M059J (cell line): ENCODE data around the gene NFAT5. TPM values are rescaled to one million over a fixed set of nuclear protein-coding genes. Genes with fewer than 3 reads are reported as not detected.
"Not testable (repeated sequence)": the region's sequence is repeated elsewhere in the genome, so short reads cannot be mapped to it uniquely, and the experiment has no call there.

ENCODE experiments used
- DNase-seq: peaks from one replicate; pipeline ENCODE4 v3.0.0-alpha.2; 2012; ENCODE audit warnings: low read depth
- total RNA-seq: library from RNA; depleted of rRNA; stranded (reverse); fragments of >200 nt; shearing (Covaris generic); gene quantifications from 2 replicates; pipeline ENCODE4 v1.2.3, GENCODE V29; 2014

The NFAT5 gene
- total RNA-seq, 1 experiment from 2014 or later = 34.5 TPM

- DNase-seq = not testable (repeated sequence)
These were observed 71.6 kb downstream of the NFAT5 start for GRCh38 chr16:69637206-69637865.

- DNase-seq = not testable (repeated sequence)
These were observed 78.2 kb downstream of the NFAT5 start for GRCh38 chr16:69643997-69644396.

- no peak for DNase-seq
These were observed 79.0 kb downstream of the NFAT5 start for GRCh38 chr16:69644790-69645189.

GRCh38 chr16:69647020-69647419 lies 81.3 kb downstream of the NFAT5 start:
- no peak for DNase-seq

- DNase-seq = no peak
These were observed 85.5 kb downstream of the NFAT5 start for GRCh38 chr16:69651217-69651616.

DNA sequence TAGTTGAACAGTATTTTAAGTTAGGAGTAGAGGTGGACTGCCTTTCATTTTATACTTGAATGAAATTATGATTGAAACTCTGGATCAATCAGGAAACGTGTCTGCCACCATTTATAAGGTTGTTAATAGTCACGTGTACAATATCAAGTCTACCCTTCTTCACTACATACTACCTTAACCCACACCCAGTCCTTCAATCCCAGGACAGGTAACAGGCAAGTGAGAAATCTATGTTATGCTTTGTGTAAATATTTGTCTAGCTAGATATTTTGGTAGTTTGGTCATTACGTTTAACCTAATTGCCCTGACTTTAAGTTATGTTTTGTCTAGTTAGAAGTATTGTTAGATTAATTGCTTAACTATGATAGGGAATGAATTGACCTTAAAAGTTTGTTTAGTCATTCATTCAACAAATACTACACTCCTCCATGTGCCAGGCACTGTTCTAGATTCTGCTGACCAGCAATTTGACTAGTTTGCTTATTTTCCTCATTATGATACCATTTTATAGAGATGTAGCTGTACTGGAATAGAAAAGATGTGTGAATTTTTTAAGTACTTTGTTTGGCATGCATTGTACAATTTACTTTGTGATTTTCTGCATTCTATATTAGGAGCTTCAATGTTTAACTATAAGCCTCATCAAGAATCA lies 88.6 kb downstream of the NFAT5 start:
- DNase-seq = no peak

GRCh38 chr16:69660166-69660565 lies 94.4 kb downstream of the NFAT5 start:
- DNase-seq = no peak

GRCh38 chr16:69662901-69663300 lies 97.1 kb downstream of the NFAT5 start:
- DNase-seq = no peak

DNA sequence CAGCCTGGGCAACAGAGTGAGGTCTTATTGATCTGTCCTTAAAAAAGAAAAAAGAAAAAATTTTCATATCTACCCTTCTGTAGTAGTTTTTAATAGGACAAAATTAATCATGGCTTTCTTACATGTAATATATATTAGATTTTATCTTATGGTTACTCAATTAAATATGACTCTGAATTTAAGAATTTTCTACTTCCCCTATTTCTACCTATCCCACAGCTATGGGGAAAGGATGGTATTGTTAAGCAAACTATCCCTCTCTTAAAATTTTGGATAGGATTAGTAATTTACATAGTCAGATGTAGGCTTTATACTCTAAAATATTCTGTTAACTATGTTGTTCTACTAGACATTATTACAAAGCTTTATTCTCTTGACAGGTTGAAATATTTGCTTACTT lies 98.1 kb downstream of the NFAT5 start:
- DNase-seq = no peak

GRCh38 chr16:69669577-69669976 lies 103.8 kb downstream of the NFAT5 start:
- no peak for DNase-seq

GRCh38 chr16:69672315-69672997 lies 106.7 kb downstream of the NFAT5 start:
- no peak for DNase-seq

DNA sequence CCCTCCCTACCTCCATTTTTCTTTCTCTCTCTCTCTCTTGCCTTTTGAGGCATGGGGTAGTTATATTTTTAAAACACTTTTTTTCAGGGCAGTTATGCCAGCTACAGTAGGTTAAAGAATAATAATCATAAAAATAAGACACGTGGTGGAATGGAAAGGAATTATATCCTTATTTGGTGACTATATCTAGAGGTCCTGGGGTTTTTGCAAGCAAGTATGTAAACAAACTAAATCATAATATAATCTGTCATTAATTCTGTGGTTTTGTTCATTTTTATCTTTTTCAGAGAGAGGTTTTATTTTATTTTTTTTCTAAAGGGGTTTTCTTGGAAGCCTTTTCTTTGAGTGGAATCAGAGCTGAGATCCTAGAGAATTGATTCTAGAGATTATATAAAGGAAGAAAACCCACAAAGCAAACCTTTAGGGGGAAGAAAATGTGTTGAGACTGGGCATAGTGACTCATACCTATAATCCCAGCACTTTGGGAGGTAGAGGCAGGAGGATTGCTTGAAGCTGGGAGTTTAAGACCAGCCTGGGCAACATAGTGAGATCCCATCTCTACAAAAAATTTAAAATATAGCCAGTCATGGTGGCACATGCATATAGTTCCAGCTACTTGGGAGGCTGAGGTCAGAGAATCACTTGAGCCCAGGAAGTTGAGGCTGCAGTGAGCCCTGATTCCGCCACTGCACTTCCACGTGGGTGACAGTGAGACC lies 107.4 kb downstream of the NFAT5 start:
- peak; percentile 17 for DNase-seq

DNA sequence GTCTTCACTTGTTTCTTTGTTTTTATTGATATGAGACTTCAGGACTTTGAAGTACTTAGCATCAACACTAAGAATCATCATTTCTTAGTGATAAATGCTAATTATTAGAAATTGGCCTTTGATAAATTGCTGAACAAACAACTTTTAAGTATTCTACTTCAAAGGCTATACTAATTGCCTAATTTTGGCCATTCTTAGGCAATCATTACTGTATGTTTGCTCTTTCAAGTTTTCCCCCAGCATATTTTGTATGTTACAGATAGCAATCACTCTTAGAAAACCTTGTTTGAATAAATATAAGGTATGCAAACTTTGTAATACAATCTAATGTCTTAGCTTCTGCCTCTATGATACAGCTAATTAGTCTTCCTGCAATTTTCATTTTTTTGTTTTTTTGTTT lies 114.6 kb downstream of the NFAT5 start:
- DNase-seq = no peak

GRCh38 chr16:69688589-69688988 lies 122.8 kb downstream of the NFAT5 start:
- DNase-seq = no peak

DNA sequence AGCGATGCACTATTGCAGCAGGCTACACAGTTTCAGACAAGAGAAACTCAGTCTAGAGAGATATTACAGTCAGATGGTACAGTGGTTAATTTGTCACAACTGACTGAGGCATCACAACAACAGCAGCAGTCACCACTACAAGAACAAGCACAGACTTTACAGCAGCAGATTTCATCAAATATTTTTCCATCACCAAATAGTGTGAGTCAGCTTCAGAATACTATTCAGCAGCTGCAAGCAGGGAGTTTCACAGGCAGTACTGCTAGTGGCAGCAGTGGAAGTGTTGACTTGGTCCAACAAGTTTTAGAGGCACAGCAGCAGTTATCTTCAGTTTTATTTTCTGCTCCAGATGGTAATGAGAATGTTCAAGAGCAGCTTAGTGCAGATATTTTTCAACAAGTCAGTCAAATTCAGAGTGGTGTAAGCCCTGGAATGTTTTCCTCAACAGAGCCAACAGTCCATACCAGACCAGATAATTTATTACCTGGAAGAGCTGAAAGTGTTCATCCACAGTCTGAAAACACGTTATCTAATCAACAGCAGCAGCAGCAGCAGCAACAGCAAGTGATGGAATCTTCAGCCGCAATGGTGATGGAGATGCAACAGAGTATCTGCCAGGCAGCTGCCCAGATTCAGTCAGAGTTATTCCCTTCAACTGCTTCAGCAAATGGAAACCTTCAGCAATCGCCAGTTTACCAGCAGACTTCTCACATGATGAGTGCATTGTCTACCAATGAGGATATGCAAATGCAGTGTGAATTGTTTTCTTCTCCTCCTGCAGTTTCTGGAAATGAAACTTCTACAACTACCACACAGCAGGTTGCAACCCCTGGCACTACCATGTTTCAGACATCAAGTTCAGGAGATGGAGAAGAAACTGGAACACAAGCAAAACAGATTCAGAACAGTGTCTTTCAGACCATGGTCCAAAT lies 126.5 kb downstream of the NFAT5 start:
- DNase-seq = no peak

DNA sequence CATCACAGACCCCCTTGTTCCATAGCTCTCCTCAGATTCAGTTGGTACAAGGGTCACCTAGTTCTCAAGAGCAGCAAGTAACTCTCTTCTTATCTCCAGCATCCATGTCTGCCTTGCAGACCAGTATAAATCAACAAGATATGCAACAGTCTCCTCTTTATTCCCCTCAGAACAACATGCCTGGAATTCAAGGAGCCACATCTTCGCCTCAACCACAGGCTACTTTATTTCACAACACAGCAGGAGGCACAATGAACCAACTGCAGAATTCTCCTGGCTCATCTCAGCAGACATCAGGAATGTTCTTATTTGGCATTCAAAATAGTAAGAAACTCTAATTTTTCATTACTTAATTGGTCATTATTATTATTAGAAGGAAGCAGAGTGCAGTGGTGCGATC lies 128.2 kb downstream of the NFAT5 start:
- no peak for DNase-seq

DNA sequence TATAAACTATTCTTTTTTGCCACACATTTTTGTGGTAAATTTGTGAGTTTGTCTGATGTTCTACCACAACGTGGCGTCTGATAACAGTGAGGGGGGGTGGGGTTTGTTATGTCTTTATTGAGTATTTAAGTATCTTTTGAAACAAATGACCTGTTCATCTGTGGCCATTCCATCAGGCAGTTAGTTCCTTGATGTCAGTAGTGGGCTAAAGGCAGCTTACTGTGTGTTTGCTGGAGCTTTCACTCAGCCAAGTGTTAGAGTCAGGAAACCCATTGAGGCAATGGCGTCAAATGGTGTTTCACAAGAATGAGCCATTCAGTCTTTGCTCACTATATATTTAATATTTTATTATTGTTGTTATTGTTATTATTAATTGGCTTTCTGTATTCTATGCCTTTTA lies 132.6 kb downstream of the NFAT5 start:
- no peak for DNase-seq

DNA sequence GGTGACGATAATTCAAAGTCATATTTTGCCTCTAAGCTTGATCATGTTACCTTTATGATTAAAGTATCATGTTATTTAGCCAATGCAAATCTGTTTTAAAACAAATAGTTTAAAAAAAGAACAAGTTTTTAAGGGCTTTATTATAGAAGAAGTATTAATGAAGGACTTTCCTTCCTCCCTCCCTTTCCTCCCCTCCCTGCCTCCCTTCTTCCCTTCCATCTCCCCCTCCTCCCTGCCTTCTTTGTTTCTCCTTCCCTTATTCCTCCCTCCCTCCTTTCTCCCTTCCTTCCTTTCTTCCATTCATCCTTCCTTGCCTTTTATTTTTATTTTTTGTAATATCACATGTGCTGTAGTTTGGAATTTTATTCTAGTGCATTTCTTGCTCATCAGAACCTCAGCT lies 134.1 kb downstream of the NFAT5 start:
- no peak for DNase-seq

DNA sequence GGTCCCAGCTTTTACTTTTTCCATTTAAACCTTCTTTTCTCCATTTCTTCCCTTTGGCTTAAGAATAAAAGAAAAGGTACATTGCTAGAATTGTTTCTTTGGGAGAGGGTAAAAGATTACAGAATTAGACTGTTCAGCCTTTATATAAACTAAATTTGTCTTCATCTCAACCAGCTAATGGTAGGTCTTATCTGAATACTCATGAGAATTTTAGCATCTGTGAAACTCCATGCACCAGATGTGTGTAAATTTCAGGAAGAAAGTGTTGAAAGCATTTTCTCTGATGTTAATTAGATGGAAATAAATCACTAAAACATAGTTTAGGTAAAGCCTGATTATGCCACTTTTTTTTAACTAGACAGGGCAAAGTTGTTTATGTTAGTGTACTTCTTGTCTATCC lies 135.7 kb downstream of the NFAT5 start:
- DNase-seq = no peak

DNA sequence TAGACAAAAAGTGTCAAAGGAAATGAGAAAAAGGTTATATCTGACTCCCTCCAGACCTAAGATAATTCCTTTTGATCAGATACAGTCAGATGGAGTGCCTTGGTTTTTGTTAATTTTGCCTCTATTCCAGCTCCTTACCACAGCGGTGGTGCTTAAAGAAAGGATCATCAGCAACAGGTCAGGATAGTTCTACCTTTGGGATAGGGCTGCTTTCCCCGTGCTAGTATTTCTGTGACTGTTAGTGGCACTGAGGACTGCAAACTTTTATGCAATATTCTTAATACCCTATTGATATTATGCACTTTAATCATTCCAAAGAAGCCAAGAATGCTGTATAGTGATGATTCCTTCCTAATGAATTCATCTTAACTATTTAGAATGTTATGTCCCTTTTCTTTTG lies 136.1 kb downstream of the NFAT5 start:
- DNase-seq = no peak

DNA sequence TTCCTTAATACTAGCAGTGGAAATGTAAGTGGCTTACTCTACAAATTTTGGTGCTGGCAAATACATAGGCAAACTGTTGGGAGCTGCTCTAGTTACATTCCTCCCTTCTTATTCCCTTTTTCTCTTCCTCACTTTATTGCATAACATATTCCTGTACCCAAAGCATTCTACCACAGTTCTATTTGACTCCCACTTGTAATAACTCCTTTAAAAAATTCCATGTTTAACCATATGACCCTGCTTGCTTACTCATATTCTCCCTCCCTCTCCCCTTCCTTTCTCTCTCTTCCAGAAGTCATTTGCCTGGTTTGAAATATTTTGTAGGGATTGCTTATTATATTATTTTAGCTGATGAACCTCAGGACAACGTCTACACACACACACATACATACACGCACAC lies 137.9 kb downstream of the NFAT5 start:
- DNase-seq = no peak
